KG1 (cell line): ENCODE measurements around the gene PODNL1.
"Not testable (repeated sequence)": the region's sequence is repeated elsewhere in the genome, so short reads cannot be mapped to it uniquely, and the experiment has no call there.

Source experiments
- DNase-seq: peaks from one replicate; lab custom pipeline; 2025; lab: John Stamatoyannopoulos, UW

The PODNL1 gene

DNA sequence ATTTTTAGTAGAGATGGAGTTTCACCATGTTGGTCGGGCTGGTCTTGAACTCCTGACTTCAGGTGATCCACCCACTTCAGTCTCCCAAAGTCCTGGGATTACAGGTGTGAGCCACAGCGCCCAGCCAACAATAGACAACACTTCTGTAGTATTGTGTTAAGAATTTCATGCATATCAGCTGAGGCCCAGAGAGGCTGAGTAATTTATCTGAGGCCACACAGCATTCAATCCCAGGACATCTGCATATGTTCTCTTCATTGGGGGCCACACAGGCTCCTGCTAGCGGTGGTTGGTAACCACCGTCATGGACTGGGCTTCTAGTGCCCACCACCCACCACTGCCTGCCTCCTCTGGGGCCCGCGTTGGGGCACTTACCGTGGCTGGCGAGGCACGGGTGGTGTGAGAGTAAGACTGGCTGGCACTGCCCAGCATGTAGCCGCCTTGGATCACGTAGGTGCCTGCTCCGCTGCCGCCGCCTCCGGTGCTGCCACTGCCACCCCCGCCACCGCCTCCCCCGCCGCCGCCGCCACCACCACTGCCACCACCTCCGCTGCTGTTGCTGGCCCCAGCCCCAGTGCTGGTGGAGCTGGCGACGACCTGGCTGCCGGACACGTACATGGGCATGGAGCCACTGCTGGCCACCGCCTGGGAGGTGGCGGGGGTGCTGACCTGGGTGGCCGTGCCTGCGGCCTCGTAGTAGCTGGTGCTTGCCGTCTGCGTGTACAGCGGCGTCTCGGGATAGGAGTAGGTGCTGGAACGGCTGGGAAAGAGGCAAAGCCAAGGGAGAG lies 34.3 kb upstream of the PODNL1 start:
- DNase-seq = no peak

DNA sequence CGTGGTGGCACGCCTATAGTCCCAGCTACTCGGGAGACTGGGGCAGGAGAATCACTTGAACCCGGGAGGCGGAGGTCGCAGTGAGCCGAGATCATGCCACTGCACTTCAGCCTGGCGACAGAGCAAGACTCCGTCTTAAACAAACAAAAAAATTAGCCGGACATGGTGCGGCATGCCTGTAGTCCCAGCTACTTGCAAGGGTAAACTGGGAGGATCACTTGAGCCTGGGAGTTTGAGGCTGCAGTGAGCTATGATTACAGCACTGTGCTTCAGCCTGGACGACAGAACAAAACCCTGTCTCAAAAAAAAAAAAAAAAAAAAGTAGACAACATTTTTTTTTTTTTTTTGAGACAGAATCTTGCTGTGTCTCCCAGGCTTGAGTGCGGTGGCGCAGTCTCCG lies 33.7 kb upstream of the PODNL1 start:
- DNase-seq = not testable (repeated sequence)

DNA sequence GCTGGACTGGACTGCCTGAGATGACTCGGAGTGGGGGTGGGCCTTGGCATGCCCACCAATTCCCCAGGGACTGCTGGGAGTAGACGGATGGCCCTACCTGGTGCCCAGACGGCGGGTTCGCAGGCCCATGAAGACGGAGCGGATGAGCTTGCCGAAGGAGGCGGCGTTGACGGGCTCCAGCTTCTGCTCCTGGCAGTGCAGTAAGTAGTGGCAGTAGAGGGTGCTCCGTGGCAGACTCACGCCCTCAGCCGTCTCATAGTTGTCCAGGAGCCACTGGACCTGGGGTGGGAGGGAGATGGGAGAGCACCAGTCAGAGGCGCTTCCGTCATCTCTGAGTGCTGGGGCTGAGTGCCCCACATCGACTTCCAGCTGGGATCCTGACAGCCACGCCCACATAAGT lies 31.7 kb upstream of the PODNL1 start:
- no peak for DNase-seq

DNA sequence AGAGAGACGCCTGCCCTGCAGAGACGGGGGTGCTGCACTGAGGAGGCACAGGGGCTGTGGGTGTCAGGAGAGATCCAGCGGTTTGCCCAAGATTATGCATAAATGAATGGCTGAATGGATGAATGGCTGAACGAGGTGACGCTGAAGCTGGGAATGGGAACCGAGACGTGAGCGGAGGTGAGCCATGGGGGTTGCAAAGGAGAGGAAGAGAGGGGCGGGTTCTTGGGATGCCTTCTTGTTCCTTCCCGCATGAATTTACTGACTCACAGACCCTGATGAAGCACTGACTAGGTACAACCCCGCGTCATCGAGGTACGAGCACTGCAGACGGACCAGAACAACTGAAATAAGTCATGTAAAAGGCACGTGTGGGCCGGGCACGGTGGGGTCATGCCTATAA lies 30.8 kb upstream of the PODNL1 start:
- DNase-seq = no peak

DNA sequence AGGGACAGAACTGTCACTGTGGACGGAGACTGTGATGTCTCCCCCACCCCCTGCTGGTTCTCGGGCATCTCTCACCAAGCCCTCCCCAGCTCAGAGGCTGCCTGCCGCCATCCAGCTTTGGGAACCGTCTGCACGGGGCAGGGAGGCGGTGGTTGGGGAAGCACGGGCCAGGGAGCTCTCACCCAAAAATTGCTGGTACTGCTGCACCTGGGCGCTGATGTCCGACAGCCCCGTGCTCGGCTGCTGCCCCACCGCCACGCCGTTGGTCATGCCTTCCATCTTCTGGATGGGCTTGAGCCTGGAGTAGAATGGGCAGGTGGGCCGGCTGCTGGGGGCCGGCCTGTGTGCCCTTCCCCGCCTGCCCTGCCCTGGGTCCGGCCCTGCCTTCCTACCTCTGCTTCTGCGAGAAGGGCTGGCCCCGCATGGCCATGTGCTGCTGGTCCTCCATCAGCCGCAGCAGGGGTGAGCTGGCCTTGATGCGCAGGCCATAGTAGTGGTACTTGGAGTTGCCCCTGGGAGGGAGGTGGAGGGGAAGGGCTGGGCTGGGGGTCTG lies 30.2 kb upstream of the PODNL1 start:
- no peak for DNase-seq

DNA sequence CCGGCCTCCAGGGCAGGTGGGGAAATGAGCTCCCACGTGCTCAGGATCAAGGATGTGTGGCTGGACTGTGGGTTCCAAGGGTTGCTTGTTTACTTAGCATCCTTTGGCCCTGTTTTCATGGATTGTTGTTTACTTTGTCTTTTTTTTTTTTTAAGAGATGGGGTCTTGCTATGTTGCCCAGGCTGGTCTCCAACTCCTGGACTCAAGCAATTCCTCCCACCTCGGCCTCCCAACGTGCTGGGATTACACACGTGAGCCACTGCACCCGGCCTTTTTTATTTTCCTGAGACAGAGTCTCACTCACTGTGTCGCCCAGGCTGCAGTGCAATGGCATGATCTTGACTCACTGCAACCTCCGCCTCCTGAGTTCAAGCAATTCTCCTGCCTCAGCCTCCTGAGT lies 29.0 kb upstream of the PODNL1 start:
- DNase-seq = not testable (repeated sequence)

DNA sequence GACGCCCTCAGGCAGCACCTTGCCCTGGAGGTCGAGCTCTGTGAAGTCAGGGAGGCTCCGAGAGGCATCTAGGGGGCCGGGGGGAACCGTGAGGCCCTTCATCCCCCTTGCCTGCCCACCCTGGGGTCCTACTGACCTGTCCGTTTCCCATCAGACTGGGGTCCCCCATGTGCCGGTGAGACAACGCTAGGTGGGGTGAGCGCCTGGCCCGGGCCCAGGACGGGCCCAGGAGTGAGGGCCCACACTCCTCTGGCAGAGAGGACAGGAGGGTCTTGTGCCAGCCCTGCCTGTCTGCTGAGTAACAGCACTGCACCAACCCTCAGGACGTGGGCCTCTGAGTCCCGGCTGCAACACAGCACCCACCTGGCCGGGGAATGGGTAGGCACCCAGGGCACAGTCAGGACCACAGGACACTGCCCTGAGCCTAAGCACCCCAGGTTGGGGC lies 28.5 kb upstream of the PODNL1 start:
- no peak for DNase-seq

DNA sequence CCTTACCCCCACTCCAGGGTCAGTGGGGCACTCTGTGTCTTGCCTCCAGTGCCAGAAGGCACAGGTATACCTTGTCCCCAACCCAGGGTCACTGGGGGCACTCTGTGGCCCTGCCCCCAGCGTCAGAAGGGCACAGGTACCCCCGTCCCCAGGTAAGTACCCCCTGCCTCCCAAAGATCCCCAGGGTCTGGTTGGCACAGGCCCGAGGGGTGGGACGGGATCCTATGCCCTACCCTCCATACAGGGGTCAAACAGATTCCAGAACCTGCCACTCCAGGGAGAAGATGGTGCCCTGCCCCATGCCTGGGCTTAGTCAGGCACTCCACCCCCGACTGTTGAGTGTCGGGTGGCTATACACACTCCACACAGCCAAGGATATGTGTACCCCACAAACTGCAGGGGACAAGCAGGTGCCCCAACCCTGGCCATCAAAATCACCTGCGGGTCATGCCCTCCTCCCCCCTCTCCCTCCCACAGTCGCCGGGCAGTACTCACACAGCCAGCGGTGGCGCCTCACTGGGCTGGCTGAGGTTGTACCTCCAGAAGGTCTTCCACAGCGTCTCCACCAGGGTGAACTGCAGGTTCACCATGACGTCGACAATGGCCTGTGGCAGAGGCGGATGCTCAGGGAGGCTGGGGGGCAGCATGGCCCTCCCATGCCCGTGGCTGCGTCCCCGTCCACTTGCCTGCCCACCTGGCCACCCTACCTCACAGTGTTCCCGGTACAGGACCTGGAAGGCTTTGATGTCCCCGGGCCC lies 27.9 kb upstream of the PODNL1 start:
- no peak for DNase-seq

DNA sequence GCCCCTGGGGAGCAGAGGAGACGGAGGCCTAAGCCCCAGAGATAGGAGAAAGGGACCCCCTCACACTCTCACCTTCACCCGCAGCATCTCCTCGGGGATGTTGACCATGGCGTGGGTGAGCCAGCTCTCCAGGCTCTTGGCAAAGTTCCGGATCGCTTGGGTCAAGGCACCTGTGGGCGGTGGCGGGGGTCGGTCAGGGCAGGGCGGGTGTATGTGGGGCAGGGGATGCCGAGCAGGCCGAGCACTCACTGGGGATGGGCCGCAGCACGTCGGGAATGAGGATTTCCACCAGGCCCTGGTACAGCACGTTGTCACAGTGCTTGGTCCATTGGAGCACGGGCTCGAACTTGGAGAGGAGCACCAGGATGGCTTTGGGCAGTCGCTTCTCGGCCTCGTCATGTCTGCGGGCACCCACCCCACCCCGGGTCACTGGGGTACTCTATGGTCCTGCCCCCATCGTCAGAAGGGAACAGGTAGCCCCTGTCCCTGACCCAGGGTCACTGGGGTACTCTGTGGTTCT lies 27.2 kb upstream of the PODNL1 start:
- no peak for DNase-seq

DNA sequence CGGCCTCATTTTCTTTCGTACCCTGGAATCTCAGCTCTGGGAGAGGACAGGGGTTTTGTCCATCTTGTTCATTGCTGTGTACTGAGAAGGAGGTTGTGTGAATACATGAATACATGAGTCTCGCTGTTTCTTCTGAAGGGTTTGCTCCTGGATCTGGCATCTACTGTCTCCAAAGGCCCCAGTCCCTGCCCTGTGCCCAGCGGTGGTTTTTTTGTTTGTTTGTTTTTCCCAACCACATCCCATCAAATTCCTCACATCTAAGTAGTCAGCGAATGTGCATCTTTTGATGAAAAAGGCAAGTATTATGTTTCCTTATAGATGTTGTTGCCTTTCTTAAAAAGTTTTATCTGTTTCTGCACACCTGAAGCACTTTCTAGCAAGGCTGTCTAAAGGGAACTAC lies 26.6 kb upstream of the PODNL1 start:
- no peak for DNase-seq

DNA sequence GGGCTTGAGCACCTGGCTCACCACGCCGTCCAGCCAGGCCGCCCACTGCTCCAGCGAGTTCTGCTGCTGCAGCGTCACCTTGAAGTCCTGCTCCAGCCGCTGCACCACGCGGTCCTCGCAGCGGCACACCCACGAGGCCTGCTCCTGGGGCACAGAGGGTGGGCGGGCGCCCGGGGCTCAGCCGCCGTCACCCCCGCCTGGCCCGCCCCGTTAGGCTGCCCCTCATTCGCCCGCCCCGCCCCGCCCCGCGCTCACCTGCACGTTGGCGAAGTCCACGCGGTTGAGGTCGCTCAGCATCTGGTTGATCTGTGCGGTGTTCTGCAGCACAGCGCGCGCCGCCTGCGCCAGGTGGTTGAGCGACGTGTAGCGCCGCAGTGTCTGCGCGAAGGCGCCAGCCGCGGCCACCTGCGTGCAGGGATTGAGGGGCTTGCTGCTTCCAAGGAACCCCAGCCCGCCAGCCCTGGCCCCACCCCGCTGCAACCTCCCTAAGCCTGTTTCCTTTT lies 25.4 kb upstream of the PODNL1 start:
- no peak for DNase-seq

DNA sequence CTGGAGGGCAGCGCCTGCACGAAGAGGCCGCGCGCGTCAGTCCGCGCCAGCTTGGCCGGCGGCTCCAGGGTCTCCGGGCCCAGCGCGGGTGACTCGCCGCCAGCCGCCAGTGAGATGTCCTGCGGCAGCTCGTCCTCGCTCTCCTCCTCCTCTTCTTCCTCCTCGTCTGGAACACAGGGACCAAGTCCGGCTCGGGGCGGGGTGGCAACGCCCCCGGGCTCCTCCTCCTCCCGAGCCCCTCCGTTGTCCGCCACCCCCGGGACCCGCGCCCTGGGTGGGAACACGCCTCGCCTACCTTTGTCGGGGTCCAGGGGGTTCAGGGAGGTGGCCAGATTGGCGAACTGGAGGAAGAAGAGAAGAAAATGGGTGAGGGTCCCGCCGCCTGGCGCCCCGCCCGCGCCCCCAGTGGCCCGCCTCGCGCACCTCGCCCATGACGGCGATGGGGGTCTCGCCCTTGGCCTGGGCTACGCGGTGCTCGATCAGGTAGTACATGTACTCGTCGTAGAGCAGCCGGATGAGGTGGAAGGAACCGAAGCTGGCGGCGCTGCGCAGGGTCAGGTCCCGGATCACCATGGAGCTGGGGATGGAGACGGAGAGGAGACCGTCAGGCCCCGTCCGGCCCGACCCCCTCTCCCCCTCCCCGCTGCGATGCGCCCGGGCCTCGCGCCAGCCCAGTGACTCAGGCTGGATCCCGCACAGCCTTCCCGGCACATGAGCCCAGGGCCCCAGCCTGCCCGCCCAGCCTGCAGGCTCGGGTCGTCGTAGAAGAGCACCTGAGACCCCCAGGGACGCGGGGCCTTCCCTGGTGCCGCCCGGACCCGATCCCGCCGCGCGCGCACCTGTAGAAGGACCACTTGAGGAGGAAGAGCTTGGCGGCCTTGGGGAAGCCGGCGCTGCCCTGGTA lies 24.7 kb upstream of the PODNL1 start:
- DNase-seq = no peak

DNA sequence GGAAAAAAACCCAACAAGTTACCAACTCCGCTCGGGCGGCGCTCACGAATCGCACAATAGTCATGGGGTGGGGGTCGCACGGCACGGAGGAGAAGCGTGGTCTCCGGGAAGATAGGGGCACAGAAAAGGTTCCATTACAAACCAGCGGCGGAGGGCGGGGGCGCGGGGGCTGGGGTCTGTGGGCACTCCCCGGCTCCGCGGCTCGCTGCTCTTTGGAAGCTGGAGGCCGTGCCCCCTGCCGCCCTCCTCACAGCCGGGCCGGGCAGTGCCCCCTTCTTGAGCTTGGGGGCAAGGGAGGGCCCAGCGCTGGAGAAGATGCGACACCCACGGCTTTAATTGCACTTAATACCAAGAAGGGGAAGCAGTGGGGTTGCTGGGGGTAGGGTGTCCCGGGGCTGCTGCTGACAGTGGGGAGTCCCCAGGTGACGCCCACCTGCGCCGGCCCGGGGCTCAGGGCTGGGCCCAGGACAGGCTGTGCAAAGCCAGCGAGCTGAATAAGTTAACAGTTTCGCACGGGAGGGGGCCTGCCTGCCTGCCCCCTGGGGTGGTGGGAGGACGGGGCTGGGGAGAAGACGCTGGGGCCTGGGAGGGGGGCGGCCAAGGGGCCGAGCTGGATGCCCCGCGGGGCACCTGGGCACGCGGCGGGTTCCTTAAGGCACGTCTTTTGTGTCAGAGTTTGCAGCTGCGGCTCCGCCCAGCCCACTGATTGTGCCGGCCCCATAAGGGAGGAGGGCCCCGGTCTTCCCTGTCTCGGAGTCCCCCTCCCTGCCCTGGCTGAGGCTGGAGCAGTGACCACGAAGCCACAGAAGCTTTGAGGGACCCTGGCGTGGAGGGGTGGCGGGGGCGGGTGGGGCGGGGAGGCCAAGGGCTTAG lies 23.8 kb upstream of the PODNL1 start:
- no peak for DNase-seq

DNA sequence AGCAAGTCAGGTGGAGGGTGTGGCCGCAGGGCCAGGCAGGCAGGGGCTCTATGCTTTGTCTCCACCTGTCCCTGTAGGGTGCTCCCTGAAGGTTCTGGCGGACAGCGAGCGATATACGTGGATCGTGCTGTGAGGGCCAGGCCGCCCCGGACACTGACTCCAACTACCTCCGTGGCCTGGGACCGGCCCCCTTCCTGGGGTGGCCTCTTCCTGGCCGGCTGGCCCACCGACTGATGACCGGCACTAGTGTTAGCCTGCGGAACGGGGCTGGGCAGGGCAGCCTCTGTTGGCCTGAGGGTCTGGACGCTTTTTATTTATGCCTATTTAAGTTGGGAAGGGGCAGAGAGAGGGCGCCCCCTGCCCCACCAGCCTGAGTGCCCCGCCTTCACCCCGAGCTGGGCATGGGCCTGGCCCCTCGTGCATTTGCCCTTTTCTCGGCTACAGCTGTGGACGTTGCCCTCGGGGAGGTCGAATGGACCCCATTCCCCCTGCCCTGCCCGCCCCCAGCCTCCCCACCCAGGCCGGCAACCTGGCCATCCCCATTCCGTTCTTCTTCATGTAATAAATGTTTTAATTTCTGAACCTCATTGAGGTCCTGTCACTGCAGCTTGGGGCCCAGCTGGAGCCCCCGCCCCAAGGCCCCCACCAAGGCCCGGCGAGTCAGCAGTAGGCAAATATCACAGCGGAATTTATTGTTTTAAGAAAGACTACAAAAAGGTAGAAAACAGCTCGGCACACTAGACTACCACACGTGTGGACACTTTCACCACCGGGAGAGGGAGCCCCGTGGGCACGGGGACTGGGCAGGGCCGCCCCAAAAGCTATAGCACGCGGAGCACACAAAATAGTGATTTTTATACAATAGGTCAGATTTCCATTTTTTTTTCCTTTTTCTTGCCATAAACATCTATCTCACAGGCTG lies 22.9 kb upstream of the PODNL1 start:
- no peak for DNase-seq

DNA sequence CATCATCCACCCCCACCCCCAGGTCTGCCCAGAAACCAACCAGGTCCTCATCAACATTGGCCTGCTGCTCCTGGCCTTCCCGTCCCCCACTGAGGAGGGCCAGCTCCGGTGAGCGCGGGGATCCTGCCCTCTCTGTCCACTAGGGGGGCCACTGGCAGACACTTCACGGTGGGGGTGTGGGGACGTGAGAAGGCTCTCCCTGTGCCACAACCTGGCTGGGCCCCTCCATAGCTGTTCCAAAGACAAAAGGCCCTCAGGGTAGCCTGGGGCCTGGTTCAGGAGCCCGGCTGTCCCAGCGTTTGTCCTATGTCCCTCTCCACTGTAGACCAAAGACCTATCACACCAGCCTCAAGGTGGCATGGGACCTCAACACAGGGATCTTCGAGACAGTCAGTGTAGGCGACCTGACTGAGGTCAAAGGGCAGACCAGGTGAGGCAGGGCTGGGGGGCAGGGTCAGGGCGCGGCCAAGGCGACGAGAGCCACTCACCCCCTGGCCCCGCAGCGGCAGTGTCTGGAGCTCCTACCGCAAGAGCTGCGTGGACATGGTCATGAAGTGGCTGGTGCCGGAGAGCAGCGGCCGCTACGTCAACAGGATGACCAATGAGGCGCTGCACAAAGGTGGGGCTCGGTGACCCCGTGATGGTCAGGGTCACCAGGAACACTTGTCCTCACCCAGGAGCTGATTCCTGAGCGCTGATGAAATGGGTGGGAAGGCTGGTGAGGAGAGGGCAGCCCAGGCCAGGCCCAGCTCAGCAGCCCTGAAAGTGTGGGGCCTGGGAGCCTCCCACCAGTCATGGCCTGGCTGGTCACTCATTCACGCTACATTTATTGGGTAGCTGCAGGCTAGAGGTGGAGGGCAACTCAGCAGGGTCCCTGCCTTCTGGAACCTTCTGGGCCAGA lies 22.0 kb upstream of the PODNL1 start:
- DNase-seq = no peak

DNA sequence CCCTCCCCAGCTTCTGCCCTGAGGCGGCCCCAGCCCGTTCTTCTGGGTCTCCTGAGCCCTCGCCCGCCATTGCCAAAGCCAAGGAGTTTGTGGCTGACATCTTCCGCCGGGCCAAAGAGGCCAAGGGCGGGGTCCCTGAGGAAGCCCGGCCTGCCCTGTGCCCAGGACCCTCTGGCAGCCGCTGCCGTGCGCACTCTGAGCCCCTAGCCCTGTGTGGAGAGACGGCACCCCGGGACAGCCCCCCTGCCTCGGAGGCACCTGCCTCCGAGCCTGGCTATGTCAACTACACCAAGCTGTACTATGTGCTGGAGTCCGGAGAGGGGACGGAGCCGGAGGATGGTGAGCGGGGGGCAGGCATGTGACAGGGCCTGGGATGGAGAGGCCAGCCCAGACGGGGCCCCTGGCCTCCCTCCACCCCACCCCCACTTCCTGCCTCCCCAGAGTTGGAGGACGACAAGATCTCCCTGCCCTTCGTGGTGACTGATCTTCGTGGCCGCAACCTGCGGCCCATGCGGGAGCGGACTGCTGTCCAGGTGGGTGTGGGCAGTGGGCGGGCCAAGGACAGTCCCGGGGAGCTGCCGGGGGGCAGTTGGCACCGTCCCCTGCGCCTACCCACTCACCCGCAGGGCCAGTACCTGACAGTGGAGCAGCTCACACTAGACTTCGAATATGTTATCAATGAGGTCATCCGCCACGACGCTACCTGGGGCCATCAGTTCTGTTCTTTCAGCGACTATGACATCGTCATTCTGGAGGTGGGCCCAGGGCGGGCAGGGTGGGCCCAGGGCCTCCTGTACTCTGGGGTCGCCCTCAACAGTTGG lies 21.1 kb upstream of the PODNL1 start:
- DNase-seq = no peak

DNA sequence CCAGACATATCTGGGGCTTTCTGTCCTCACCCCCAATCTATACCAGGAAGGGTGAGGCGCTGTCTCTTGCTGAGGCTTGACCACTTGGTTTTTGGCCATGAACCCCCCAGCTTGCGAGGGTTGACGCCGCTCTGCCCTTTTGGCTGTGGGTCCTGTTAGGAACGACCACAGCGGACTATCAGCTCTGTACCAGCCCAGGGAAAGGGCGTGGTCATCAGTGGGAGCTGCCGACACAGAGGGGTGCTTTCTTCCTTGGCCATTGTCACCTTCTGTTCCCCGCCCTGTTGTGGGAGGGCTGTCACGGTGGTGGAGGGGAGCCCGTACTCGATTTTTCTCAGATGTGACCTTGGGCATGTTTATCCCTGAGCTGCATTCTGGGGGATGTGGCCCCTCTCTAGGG lies 19.8 kb upstream of the PODNL1 start:
- no peak for DNase-seq

DNA sequence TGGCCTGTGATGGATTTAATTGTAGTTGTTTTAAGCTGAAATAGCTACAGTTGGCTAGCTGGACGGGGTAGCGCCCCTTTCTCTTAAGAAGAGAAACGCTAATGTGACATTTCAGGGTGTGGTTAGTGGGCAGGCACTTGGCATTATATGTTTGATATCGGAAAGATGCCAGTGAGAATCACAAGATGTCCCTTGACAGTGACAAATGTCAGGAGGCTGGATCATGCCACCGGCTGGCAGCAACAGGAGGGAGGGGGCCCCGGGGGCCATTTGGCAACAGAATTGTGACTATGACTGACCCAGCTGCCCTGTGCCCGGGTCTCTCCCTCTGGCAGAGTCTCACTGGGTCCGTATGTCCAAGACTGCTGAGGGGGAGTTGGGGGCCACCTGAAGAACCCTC lies 18.8 kb upstream of the PODNL1 start:
- DNase-seq = no peak
